Calu3 (cell line): ENCODE data around the gene JAM2. TPM values are rescaled to one million over a fixed set of nuclear protein-coding genes. Genes with fewer than 3 reads are reported as not detected.
"Not testable (repeated sequence)": the region's sequence is repeated elsewhere in the genome, so short reads cannot be mapped to it uniquely, and the experiment has no call there.

ENCODE experiments used
- BruUV-seq: library from RNA; stranded (reverse); fragments of 400-500 nt; replicated peaks from 2 replicates; lab custom pipeline; 2021; lab: Mats Ljungman, UMichigan
- CTCF ChIA-PET: fragments of 300-600 bp; sonication (Branson Sonifier 250); formaldehyde crosslinking; loops from one replicate; lab custom pipeline; 2022; ENCODE audit warnings: antibody characterized with exemption; lab: Charles Lee
- DNase-seq: peaks from one replicate; pipeline ENCODE4 v3.0.0; 2022
- H3K27ac Mint-ChIP-seq: one replicate; pipeline ENCODE4 v1.8.0; 2022; ENCODE audit warnings: mixed read lengths; ENCODE audit not compliant: unreplicated experiment
- H3K27me3 Mint-ChIP-seq: one replicate; pipeline ENCODE4 v1.8.0; 2022; ENCODE audit warnings: mixed read lengths; ENCODE audit not compliant: unreplicated experiment
- H3K36me3 Mint-ChIP-seq: one replicate; pipeline ENCODE4 v1.8.0; 2022; ENCODE audit warnings: mild to moderate bottlenecking, moderate library complexity, mixed read lengths; ENCODE audit not compliant: insufficient read depth, unreplicated experiment
- H3K4me1 Mint-ChIP-seq: one replicate; pipeline ENCODE4 v1.8.0; 2022; ENCODE audit warnings: mild to moderate bottlenecking, low read depth, mixed read lengths; ENCODE audit not compliant: unreplicated experiment
- H3K4me3 Mint-ChIP-seq: one replicate; pipeline ENCODE4 v1.8.0; 2022; ENCODE audit warnings: mild to moderate bottlenecking, low read depth, moderate library complexity, mixed read lengths; ENCODE audit not compliant: unreplicated experiment
- H3K9me3 Mint-ChIP-seq: one replicate; pipeline ENCODE4 v1.8.0; 2022; ENCODE audit warnings: low read depth, mixed read lengths; ENCODE audit not compliant: unreplicated experiment
- intact Hi-C: fragments of 100-400 bp; cut with micrococcal nuclease; formaldehyde crosslinking; loops from one replicate; pipeline ENCODE4 v1.10.0; 2022; ENCODE audit not compliant: unreplicated experiment
- total RNA-seq: library from RNA; stranded (reverse); gene quantifications from 2 replicates; pipeline ENCODE4 v1.2.3, GENCODE V29; 2022
- TF ChIP-seq, protein P1 (sequence below): fragments of 200-600 bp; IDR thresholded peaks from one replicate; pipeline ENCODE4 v1.8.0; 2022; ENCODE audit warnings: antibody characterized with exemption; ENCODE audit not compliant: unreplicated experiment

JAM2 gene
- total RNA-seq, 1 experiment from 2014 or later: not detected

DNA sequence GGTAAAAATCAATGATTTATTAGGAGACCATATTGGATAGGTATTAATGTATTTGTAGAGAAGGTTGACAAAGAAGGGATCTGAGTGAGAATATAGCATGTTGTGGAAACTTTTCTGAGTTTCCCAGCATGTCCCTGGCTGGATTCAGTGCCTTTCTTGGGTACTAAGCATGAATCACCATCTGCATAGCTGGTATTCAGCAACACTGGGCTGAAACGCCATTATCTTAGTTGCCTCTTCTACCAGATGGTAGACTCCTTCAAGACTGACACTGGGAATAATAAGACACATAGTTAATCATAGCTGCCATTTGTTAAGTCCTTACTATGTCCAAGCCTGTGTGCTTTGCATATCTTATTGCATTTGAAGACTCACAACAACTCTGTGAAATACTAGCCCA is 50.2 kb downstream of the JAM2 start:
- Mint-ChIP-seq H3K27me3 (no peaks in the 10 kb centered on the region), H3K9me3 (no peaks in the 10 kb centered on the region), H3K4me1 (no peaks in the 10 kb centered on the region), H3K27ac (no peak overlapping the region), H3K4me3 (no peak overlapping the region), H3K36me3 (no peaks in the 10 kb centered on the region)
- no peak for DNase-seq
- CTCF ChIA-PET: no interaction called here
- BruUV-seq: no TSS peak
- intact Hi-C loops: no loop called here
- TF ChIP-seq, protein P1, sequence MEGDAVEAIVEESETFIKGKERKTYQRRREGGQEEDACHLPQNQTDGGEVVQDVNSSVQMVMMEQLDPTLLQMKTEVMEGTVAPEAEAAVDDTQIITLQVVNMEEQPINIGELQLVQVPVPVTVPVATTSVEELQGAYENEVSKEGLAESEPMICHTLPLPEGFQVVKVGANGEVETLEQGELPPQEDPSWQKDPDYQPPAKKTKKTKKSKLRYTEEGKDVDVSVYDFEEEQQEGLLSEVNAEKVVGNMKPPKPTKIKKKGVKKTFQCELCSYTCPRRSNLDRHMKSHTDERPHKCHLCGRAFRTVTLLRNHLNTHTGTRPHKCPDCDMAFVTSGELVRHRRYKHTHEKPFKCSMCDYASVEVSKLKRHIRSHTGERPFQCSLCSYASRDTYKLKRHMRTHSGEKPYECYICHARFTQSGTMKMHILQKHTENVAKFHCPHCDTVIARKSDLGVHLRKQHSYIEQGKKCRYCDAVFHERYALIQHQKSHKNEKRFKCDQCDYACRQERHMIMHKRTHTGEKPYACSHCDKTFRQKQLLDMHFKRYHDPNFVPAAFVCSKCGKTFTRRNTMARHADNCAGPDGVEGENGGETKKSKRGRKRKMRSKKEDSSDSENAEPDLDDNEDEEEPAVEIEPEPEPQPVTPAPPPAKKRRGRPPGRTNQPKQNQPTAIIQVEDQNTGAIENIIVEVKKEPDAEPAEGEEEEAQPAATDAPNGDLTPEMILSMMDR: no peak

DNA sequence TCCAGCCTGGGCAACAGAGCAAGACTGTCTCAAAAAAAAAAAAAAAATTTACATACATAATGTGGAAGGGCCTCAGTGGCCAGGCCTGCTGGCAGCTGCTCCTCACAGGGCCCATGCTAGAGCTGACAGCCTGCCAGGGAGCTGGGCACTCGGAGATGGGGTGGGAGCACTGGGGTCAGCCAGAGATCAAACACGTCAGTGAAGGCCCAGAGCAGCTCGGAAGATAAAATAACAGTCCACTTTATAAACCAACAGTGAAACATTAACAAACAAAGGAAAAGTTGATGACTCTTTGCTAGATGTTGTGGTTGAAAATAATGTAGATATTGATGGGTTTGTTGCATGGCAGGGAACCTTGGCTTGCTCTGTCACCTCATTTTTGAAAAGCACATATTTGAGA is 52.9 kb downstream of the JAM2 start:
- no peaks in the 10 kb centered on the region for H3K4me1 Mint-ChIP-seq
- CTCF ChIA-PET: interaction anchor here (0.5 kb wide), 1 partner anchor 837 kb away, joined by 5 read pairs; no protein-coding TSS in a partner anchor
- intact Hi-C loops: no loop called here

DNA sequence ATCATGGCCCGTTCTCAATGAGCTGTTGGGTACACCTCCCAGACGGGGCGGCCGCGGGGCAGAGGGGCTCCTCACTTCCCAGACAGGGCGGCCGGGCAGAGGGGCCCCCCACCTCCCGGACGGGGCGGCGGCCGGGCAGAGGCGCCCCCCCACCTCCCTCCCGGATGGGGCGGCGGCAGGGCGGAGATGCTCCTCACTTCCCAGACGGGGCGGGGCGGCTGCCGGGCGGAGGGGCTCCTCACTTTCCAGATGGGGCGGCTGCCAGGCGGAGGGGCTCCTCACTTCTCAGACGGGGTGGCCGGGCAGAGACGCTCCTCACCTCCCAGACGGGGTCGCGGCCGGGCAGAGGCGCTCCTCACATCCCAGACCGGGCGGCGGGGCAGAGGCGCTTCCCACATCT is 56.4 kb downstream of the JAM2 start:
- BruUV-seq, H3K9me3 Mint-ChIP-seq, H3K36me3 Mint-ChIP-seq, H3K27me3 Mint-ChIP-seq, DNase-seq, intact Hi-C loops, H3K27ac Mint-ChIP-seq, H3K4me1 Mint-ChIP-seq, CTCF ChIA-PET, H3K4me3 Mint-ChIP-seq: not testable (repeated sequence)

More for the DNA sequence above, 52.9 kb downstream of the JAM2 start:
- Mint-ChIP-seq H3K4me3 (no peak overlapping the region), H3K9me3 (no peaks in the 10 kb centered on the region), H3K36me3 (no peaks in the 10 kb centered on the region), H3K27me3 (no peaks in the 10 kb centered on the region), H3K27ac (no peak overlapping the region)
- DNase-seq: no peak
- TF ChIP-seq, protein P1: no peak
- no TSS peak for BruUV-seq

DNA sequence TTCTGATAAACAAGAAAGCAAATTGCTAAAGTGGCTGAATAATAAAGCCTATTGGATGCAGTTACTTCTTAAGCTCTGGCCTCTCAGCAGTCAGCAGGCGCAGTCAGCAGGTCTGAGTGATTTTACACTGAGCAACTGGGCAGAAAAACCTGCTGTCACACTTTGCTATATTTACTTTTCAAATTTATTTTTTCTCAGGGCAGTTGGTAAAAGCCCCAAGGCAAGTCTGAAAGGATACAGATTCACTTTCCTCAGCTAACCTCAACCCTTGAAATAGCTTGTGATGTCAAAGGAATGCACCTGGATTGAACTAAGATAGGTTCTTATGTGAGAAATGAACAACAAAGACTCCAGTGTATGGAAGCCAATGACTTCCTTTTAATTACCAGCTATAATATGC is 61.7 kb downstream of the JAM2 start:
- no peak overlapping the region for H3K4me3 Mint-ChIP-seq
- intact Hi-C loops: loop anchor here (10.0 kb wide), 1 partner anchor 276 kb away; no protein-coding TSS in a partner anchor
- TF ChIP-seq, protein P1: no peak
- H3K27me3 Mint-ChIP-seq: no peaks in the 10 kb centered on the region
- no peaks in the 10 kb centered on the region for H3K4me1 Mint-ChIP-seq
- BruUV-seq: no TSS peak
- H3K9me3 Mint-ChIP-seq: no peaks in the 10 kb centered on the region
- H3K27ac Mint-ChIP-seq: no peak overlapping the region
- CTCF ChIA-PET: no interaction called here
- H3K36me3 Mint-ChIP-seq: no peaks in the 10 kb centered on the region
- DNase-seq: no peak

DNA sequence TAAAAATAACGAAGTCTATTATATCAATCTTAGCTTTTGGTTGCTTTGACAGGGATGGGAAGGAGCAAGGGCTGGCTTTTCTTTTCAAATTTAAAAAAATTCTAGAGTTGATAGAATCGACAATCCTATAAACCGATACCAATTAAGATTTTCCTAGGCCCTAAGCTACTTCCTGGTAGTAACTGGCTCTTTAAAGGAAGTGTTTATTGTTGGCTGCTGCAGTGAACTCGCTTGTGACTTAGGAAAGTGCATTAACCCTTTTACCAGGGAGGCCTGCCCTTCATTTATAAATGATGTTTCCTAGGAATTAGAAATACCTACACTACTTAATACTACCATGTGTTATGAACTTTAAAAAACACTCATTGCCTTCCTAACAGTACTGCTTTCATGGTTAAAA is 62.5 kb downstream of the JAM2 start:
- Mint-ChIP-seq H3K4me3 (no peak overlapping the region), H3K9me3 (no peaks in the 10 kb centered on the region), H3K27ac (no peak overlapping the region), H3K4me1 (no peaks in the 10 kb centered on the region), H3K36me3 (no peaks in the 10 kb centered on the region), H3K27me3 (no peaks in the 10 kb centered on the region)
- DNase-seq: no peak
- CTCF ChIA-PET: interaction anchor here (0.8 kb wide), 1 partner anchor 75 kb away, joined by 7 read pairs; no protein-coding TSS in a partner anchor
- BruUV-seq: no TSS peak
- intact Hi-C loops: loop anchor here (10.0 kb wide), 1 partner anchor 277 kb away; no protein-coding TSS in a partner anchor
- TF ChIP-seq, protein P1: no peak
